Measurements from ENCODE around the gene PRLR.

GRCh38 chr5:35081134-35081533 is 149.2 kb downstream of the PRLR start:
- TF ChIP-seq ZNF512 (tag; IDR thresholded peaks at IDR 0.05), result no peak
- TF ChIP-seq CHD4 (IDR thresholded peaks at IDR 0.05; ENCODE audit: insufficient read depth, insufficient replicate concordance, low read depth, low read length, poor library complexity, severe bottlenecking), result no peak
- TF ChIP-seq CHD2 (IDR thresholded peaks at IDR 0.05; ENCODE audit: low read depth, low read length), result no peak
- TF ChIP-seq GATAD2A (IDR thresholded peaks at IDR 0.05), result no peak
- no peak for TF ChIP-seq HDAC6 (IDR thresholded peaks at IDR 0.05; ENCODE audit: low read depth, low read length)
- no peak for TF ChIP-seq POU5F1 (IDR thresholded peaks at IDR 0.05; ENCODE audit: borderline replicate concordance, low read depth, low read length, partially characterized antibody)
- TF ChIP-seq ARHGAP35 (IDR thresholded peaks at IDR 0.05; ENCODE audit: partially characterized antibody), result no peak
- no peak for TF ChIP-seq CUX1 (CRISPR knock-in tag; IDR thresholded peaks at IDR 0.05)
- no peak for TF ChIP-seq CSDE1 (IDR thresholded peaks at IDR 0.05)
- TF ChIP-seq ZNF655 (CRISPR knock-in tag; IDR thresholded peaks at IDR 0.05), result no peak

Data from K562 (cell line).